H9 (cell line): Measurements from ENCODE around the gene AFDN. TPM values are rescaled to one million over a fixed set of nuclear protein-coding genes. Genes with fewer than 3 reads are reported as not detected.

Source experiments
- DNase-seq: peaks from one replicate; pipeline ENCODE4 v3.0.0-alpha.2; 2017
- H2AFZ ChIP-seq: one replicate; pipeline ENCODE4 v1.6.1; 2013; ENCODE audit warnings: mild to moderate bottlenecking, low read length, control low read depth, moderate library complexity
- H2AK5ac ChIP-seq: 2 replicates; pipeline ENCODE4 v1.6.1; 2013; ENCODE audit warnings: low read length, control low read depth, mixed read lengths; ENCODE audit not compliant: insufficient read length
- H2BK120ac ChIP-seq: one replicate; pipeline ENCODE4 v1.6.1; 2013; ENCODE audit warnings: low read depth, mild to moderate bottlenecking, low read length, control low read depth, inconsistent platforms; ENCODE audit not compliant: poor library complexity, severe bottlenecking
- H2BK12ac ChIP-seq: 2 replicates; pipeline ENCODE4 v1.6.1; 2013; ENCODE audit warnings: low read length, control low read depth, mixed read lengths, low read depth; ENCODE audit not compliant: insufficient read length
- H2BK15ac ChIP-seq: 2 replicates; pipeline ENCODE4 v1.6.1; 2013; ENCODE audit warnings: low read depth, low read length, control low read depth
- H2BK20ac ChIP-seq: one replicate; pipeline ENCODE4 v1.6.1; 2013; ENCODE audit warnings: low read depth, mild to moderate bottlenecking, low read length, control low read depth, inconsistent platforms; ENCODE audit not compliant: poor library complexity, severe bottlenecking
- H2BK5ac ChIP-seq: 2 replicates; pipeline ENCODE4 v1.6.1; 2013; ENCODE audit warnings: low read length, control low read depth, mixed read lengths; ENCODE audit not compliant: insufficient read length
- H3K14ac ChIP-seq: 2 replicates; pipeline ENCODE4 v1.6.1; 2013; ENCODE audit warnings: low read length, control low read depth; ENCODE audit not compliant: insufficient read depth
- H3K18ac ChIP-seq: 2 replicates; pipeline ENCODE4 v1.6.1; 2013; ENCODE audit warnings: low read depth, mild to moderate bottlenecking, mixed read lengths, low read length, control low read depth; ENCODE audit not compliant: insufficient read length
- H3K23ac ChIP-seq: 2 replicates; pipeline ENCODE4 v1.6.1; 2013; ENCODE audit warnings: low read length, control low read depth, mixed read lengths, low read depth; ENCODE audit not compliant: insufficient read length
- H3K23me2 ChIP-seq: 2 replicates; pipeline ENCODE4 v1.6.1; 2013; ENCODE audit warnings: low read depth, mild to moderate bottlenecking, mixed read lengths, low read length, control low read depth; ENCODE audit not compliant: insufficient read length, poor library complexity, severe bottlenecking
- H3K27ac ChIP-seq: 2 replicates; pipeline ENCODE4 v1.5.1; 2013; ENCODE audit warnings: low read length, control low read depth, mixed read lengths, low read depth; ENCODE audit not compliant: insufficient read length
- H3K27me3 ChIP-seq: 2 replicates; pipeline ENCODE4 v1.6.1; 2013; ENCODE audit warnings: low read length, control low read depth, inconsistent platforms; ENCODE audit not compliant: insufficient read depth
- H3K4ac ChIP-seq: 2 replicates; pipeline ENCODE4 v1.6.1; 2013; ENCODE audit warnings: low read depth, mild to moderate bottlenecking, control low read depth, inconsistent platforms, low read length, moderate library complexity
- H3K4me1 ChIP-seq: 2 replicates; pipeline ENCODE4 v1.6.1; 2013; ENCODE audit warnings: low read length, control low read depth, inconsistent platforms; ENCODE audit not compliant: insufficient read depth
- H3K4me2 ChIP-seq: 2 replicates; pipeline ENCODE4 v1.6.1; 2013; ENCODE audit warnings: low read length, control low read depth, mixed read lengths; ENCODE audit not compliant: insufficient read length, insufficient read depth
- H3K56ac ChIP-seq: 2 replicates; pipeline ENCODE4 v1.6.1; 2013; ENCODE audit warnings: low read depth, mild to moderate bottlenecking, mixed read lengths, low read length, control low read depth; ENCODE audit not compliant: insufficient read length
- H3K79me1 ChIP-seq: 2 replicates; pipeline ENCODE4 v1.6.1; 2013; ENCODE audit warnings: low read depth, mild to moderate bottlenecking, moderate library complexity, low read length, control low read depth, inconsistent platforms; ENCODE audit not compliant: insufficient read depth, poor library complexity, severe bottlenecking
- H3K79me2 ChIP-seq: 2 replicates; pipeline ENCODE4 v1.6.1; 2013; ENCODE audit warnings: low read length, control low read depth, inconsistent platforms; ENCODE audit not compliant: insufficient read depth
- H3K9ac ChIP-seq: 2 replicates; pipeline ENCODE4 v1.6.1; 2013; ENCODE audit warnings: low read length, control low read depth, mixed read lengths; ENCODE audit not compliant: insufficient read length; ENCODE audit errors: extremely low read depth
- H3K9me3 ChIP-seq: one replicate; pipeline ENCODE4 v1.6.1; 2013; ENCODE audit warnings: low read depth, low read length, inconsistent platforms; ENCODE audit not compliant: control insufficient read depth
- H3T11ph ChIP-seq: one replicate; pipeline ENCODE4 v1.6.1; 2013; ENCODE audit warnings: mild to moderate bottlenecking, low read length, control low read depth, inconsistent platforms
- H4K20me1 ChIP-seq: one replicate; pipeline ENCODE4 v1.6.1; 2013; ENCODE audit not compliant: control insufficient read depth, insufficient read length, insufficient read depth
- H4K5ac ChIP-seq: 2 replicates; pipeline ENCODE4 v1.6.1; 2013; ENCODE audit warnings: low read depth, mild to moderate bottlenecking, mixed read lengths, low read length, control low read depth; ENCODE audit not compliant: insufficient read length
- H4K8ac ChIP-seq: replicated peaks from 2 replicates; pipeline ENCODE4 v1.6.1; 2013; ENCODE audit warnings: low read length, control low read depth, mixed read lengths, low read depth; ENCODE audit not compliant: insufficient read length
- H4K91ac ChIP-seq: 2 replicates; pipeline ENCODE4 v1.6.1; 2013; ENCODE audit warnings: low read depth, mild to moderate bottlenecking, moderate library complexity, mixed read lengths, low read length, control low read depth; ENCODE audit not compliant: insufficient read length
- H3K27ac Mint-ChIP-seq, 3 experiments: 2 replicates in 2 of 3; 3 replicates in 1 of 3; pipeline ENCODE4 v1.8.0; 2020 to 2021; ENCODE audit warnings: mixed read lengths in 3 of 3, mild to moderate bottlenecking in 1 of 3, moderate library complexity in 1 of 3
- H3K27me3 Mint-ChIP-seq: 2 replicates; pipeline ENCODE4 v1.8.0; 2021; ENCODE audit warnings: low read depth, mild to moderate bottlenecking, moderate library complexity, mixed read lengths
- H3K36me3 Mint-ChIP-seq, 3 experiments: 2 replicates in 2 of 3; 3 replicates in 1 of 3; pipeline ENCODE4 v1.8.0; 2020 to 2021; ENCODE audit warnings: low read depth in 3 of 3, mixed read lengths in 3 of 3; ENCODE audit not compliant: insufficient read depth in 1 of 3
- H3K4me1 Mint-ChIP-seq, 2 experiments: 2 replicates each; pipeline ENCODE4 v1.8.0; 2020; ENCODE audit warnings: mixed read lengths in 2 of 2
- H3K4me3 Mint-ChIP-seq, 2 experiments: 2 replicates in 1 of 2; 3 replicates in 1 of 2; pipeline ENCODE4 v1.8.0; 2020 to 2021; ENCODE audit warnings: mild to moderate bottlenecking in 2 of 2, mixed read lengths in 2 of 2, moderate library complexity in 1 of 2
- H3K9me3 Mint-ChIP-seq, 2 experiments: 2 replicates in 1 of 2; 3 replicates in 1 of 2; pipeline ENCODE4 v1.8.0; 2020; ENCODE audit warnings: mild to moderate bottlenecking in 2 of 2, mixed read lengths in 2 of 2, moderate library complexity in 1 of 2
- WGBS: extraction: QIAGEN DNeasy Blood & Tissue Kit; methylation state at CpG from one replicate; pipeline ENCODE4 v1.1.7; 2013; ENCODE audit warnings: missing lambda C conversion rate, low lambda C conversion rate, mixed read lengths; ENCODE audit not compliant: insufficient read length; ENCODE audit errors: extremely low coverage; 5-methylcytosine and 5-hydroxymethylcytosine counted together
- total RNA-seq: library from RNA; stranded (reverse); gene quantifications from 2 replicates; pipeline ENCODE4 v1.2.1, GENCODE V29; 2021
- TF ChIP-seq, protein P1 (sequence below): fragments of 200-600 bp; sonication (generic); conservative IDR thresholded peaks from 3 replicates; pipeline ENCODE4 v1.8.0; 2021; ENCODE audit warnings: antibody characterized with exemption, mild to moderate bottlenecking

AFDN gene
- total RNA-seq, 1 experiment from 2014 or later, result 157 TPM

DNA sequence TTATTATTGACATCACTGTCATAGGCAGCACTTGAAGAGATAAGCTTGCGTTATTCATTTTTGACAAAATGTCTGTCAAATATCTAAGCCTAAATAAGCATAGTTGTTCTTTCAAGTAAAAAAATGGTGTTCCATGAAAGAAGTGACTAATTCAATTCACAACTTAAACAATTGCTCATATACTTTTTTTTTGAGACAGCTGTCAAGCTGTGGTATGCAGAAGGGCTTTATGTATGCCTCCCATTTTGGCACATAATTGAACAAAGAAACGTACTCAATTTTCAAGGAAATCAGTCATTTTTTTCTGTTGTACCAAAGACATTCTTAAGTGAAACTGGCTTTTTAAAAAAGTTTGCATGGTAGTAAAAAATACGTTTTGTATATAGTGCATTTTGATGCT, 8.5 kb downstream of the AFDN start:
- H4K20me1 ChIP-seq, result no peaks in the 10 kb centered on the region
- no peak overlapping the region for H3K56ac ChIP-seq
- H4K91ac ChIP-seq, result no peak overlapping the region
- Mint-ChIP-seq H3K4me1 (peaks cover 30 to 41% of the 10 kb centered on the region in 2 experiments), H3K27me3 (no peaks in the 10 kb centered on the region), H3K27ac (no peak overlapping the region), H3K36me3 (no peaks in the 10 kb centered on the region), H3K9me3 (no peaks in the 10 kb centered on the region), H3K4me3 (no peak overlapping the region)
- H3K9me3 ChIP-seq, result no peaks in the 10 kb centered on the region
- H2BK5ac ChIP-seq, result no peak overlapping the region
- H3K27ac ChIP-seq, result no peak overlapping the region
- no peak overlapping the region for H3K4me2 ChIP-seq
- peaks cover 5% of the 10 kb centered on the region for H3K79me1 ChIP-seq
- no peaks in the 10 kb centered on the region for H3K23me2 ChIP-seq
- H3K9ac ChIP-seq, result no peak overlapping the region
- peaks cover 12% of the 10 kb centered on the region; the same call in 1 of the 2 replicates for H3K4me1 ChIP-seq
- no peak overlapping the region for H2BK15ac ChIP-seq
- TF ChIP-seq, protein P1, sequence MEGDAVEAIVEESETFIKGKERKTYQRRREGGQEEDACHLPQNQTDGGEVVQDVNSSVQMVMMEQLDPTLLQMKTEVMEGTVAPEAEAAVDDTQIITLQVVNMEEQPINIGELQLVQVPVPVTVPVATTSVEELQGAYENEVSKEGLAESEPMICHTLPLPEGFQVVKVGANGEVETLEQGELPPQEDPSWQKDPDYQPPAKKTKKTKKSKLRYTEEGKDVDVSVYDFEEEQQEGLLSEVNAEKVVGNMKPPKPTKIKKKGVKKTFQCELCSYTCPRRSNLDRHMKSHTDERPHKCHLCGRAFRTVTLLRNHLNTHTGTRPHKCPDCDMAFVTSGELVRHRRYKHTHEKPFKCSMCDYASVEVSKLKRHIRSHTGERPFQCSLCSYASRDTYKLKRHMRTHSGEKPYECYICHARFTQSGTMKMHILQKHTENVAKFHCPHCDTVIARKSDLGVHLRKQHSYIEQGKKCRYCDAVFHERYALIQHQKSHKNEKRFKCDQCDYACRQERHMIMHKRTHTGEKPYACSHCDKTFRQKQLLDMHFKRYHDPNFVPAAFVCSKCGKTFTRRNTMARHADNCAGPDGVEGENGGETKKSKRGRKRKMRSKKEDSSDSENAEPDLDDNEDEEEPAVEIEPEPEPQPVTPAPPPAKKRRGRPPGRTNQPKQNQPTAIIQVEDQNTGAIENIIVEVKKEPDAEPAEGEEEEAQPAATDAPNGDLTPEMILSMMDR, result no peak
- H3K18ac ChIP-seq, result no peak overlapping the region
- WGBS, result no CpG with 5 or more reads among the region's 3 CpGs
- H2BK12ac ChIP-seq, result no peak overlapping the region
- H3T11ph ChIP-seq, result no peak overlapping the region
- DNase-seq, result no peak
- no peak overlapping the region for H2BK120ac ChIP-seq
- no peak overlapping the region for H4K5ac ChIP-seq
- H3K4ac ChIP-seq, result no peak overlapping the region
- no peak overlapping the region for H3K14ac ChIP-seq
- H2AFZ ChIP-seq, result no peak overlapping the region
- H2BK20ac ChIP-seq, result no peak overlapping the region
- H2AK5ac ChIP-seq, result no peak overlapping the region
- no peaks in the 10 kb centered on the region for H3K27me3 ChIP-seq
- H3K79me2 ChIP-seq, result peaks cover 53% of the 10 kb centered on the region; the same call in 1 of the 2 replicates
- H3K23ac ChIP-seq, result no peak overlapping the region
- no peak overlapping the region for H4K8ac ChIP-seq
